Progenitor cell of endocrine pancreas (in vitro differentiated cells): ENCODE measurements around the gene KRT2. TPM values are rescaled to one million over a fixed set of nuclear protein-coding genes. Genes with fewer than 3 reads are reported as not detected.

ENCODE experiments used
- DNase-seq: peaks from one replicate; pipeline ENCODE4 v3.0.0; 2021; ENCODE audit warnings: low spot score; ENCODE audit not compliant: unreplicated experiment
- H3K27ac Mint-ChIP-seq: 2 replicates; pipeline ENCODE4 v1.8.0; 2021; ENCODE audit warnings: mild to moderate bottlenecking, moderate library complexity, mixed read lengths
- H3K27me3 Mint-ChIP-seq: 2 replicates; pipeline ENCODE4 v1.8.0; 2021; ENCODE audit warnings: mixed read lengths
- H3K36me3 Mint-ChIP-seq: 2 replicates; pipeline ENCODE4 v1.8.0; 2022; ENCODE audit warnings: mixed read lengths; ENCODE audit not compliant: insufficient read depth
- H3K4me1 Mint-ChIP-seq: 2 replicates; pipeline ENCODE4 v1.8.0; 2021; ENCODE audit warnings: low read depth, mixed read lengths
- H3K4me3 Mint-ChIP-seq: 2 replicates; pipeline ENCODE4 v1.8.0; 2021; ENCODE audit warnings: low read depth, mild to moderate bottlenecking, moderate library complexity, mixed read lengths
- H3K9me3 Mint-ChIP-seq: 2 replicates; pipeline ENCODE4 v1.8.0; 2021; ENCODE audit warnings: low read depth, mixed read lengths
- CTCF ChIP-seq: fragments of 200-600 bp; sonication (generic); IDR thresholded peaks from one replicate; pipeline ENCODE4 v1.5.0; 2021; ENCODE audit warnings: antibody characterized with exemption, mild to moderate bottlenecking; ENCODE audit not compliant: unreplicated experiment
- total RNA-seq: library from RNA; stranded (reverse); gene quantifications from 2 replicates; pipeline ENCODE4 v1.2.1, GENCODE V29; 2021

KRT2 gene
- total RNA-seq, 1 donor from 2014 or later, result not detected

- Mint-ChIP-seq H3K27ac (no peak overlapping the region), H3K36me3 (no peaks in the 10 kb centered on the region), H3K9me3 (no peaks in the 10 kb centered on the region), H3K27me3 (peaks cover 70% of the 10 kb centered on the region), H3K4me1 (no peaks in the 10 kb centered on the region), H3K4me3 (no peak overlapping the region)
- TF ChIP-seq CTCF, result no peak
- DNase-seq, result no peak
These were observed 37.4 kb downstream of the KRT2 start for GRCh38 chr12:52614381-52615207.

GRCh38 chr12:52613384-52614030 lies 38.5 kb downstream of the KRT2 start:
- Mint-ChIP-seq H3K27me3 (peaks cover 77% of the 10 kb centered on the region), H3K4me3 (no peak overlapping the region), H3K36me3 (no peaks in the 10 kb centered on the region), H3K9me3 (no peaks in the 10 kb centered on the region), H3K27ac (no peak overlapping the region), H3K4me1 (no peaks in the 10 kb centered on the region)
- DNase-seq, result no peak
- TF ChIP-seq CTCF, result no peak

GRCh38 chr12:52612431-52613383 lies 39.3 kb downstream of the KRT2 start:
- no peak overlapping the region for H3K4me3 Mint-ChIP-seq
- no peak for DNase-seq
- H3K36me3 Mint-ChIP-seq, result no peaks in the 10 kb centered on the region
- no peaks in the 10 kb centered on the region for H3K4me1 Mint-ChIP-seq
- peaks cover 83% of the 10 kb centered on the region for H3K27me3 Mint-ChIP-seq
- H3K27ac Mint-ChIP-seq, result no peak overlapping the region
- no peaks in the 10 kb centered on the region for H3K9me3 Mint-ChIP-seq
- TF ChIP-seq CTCF, result no peak

GRCh38 chr12:52611080-52611468 lies 40.9 kb downstream of the KRT2 start:
- no peaks in the 10 kb centered on the region for H3K36me3 Mint-ChIP-seq
- no peaks in the 10 kb centered on the region for H3K9me3 Mint-ChIP-seq
- peaks cover 79% of the 10 kb centered on the region for H3K27me3 Mint-ChIP-seq
- no peak for TF ChIP-seq CTCF
- no peak overlapping the region for H3K27ac Mint-ChIP-seq
- DNase-seq, result no peak
- no peaks in the 10 kb centered on the region for H3K4me1 Mint-ChIP-seq
- H3K4me3 Mint-ChIP-seq, result no peak overlapping the region
